Activated naive CD8-positive, alpha-beta T cell treated with anti-CD3 and anti-CD28 coated beads for 36 hours (primary cell): ENCODE results near the gene CRYL1. TPM values are rescaled to one million over a fixed set of nuclear protein-coding genes. Genes with fewer than 3 reads are reported as not detected.
"Not testable (repeated sequence)": the region's sequence is repeated elsewhere in the genome, so short reads cannot be mapped to it uniquely, and the experiment has no call there.

Experiments used
- DNase-seq: peaks from one replicate; pipeline ENCODE4 v3.0.0; 2021
- H3K27ac Mint-ChIP-seq: one replicate; pipeline ENCODE4 v1.8.0; 2022; ENCODE audit warnings: mild to moderate bottlenecking, moderate library complexity, mixed read lengths
- H3K27me3 Mint-ChIP-seq: one replicate; pipeline ENCODE4 v1.8.0; 2022; ENCODE audit warnings: mild to moderate bottlenecking, mixed read lengths
- H3K36me3 Mint-ChIP-seq: one replicate; pipeline ENCODE4 v1.8.0; 2021; ENCODE audit warnings: mild to moderate bottlenecking, mixed read lengths
- H3K4me1 Mint-ChIP-seq: one replicate; pipeline ENCODE4 v1.8.0; 2021; ENCODE audit warnings: mixed read lengths
- H3K4me3 Mint-ChIP-seq: one replicate; pipeline ENCODE4 v1.8.0; 2022; ENCODE audit warnings: mild to moderate bottlenecking, moderate library complexity, mixed read lengths
- H3K9me3 Mint-ChIP-seq: one replicate; pipeline ENCODE4 v1.8.0; 2022; ENCODE audit warnings: mixed read lengths
- total RNA-seq, 2 experiments: library from RNA; stranded (reverse); gene quantifications; one replicate each; pipeline ENCODE4 v1.2.3, GENCODE V29; 2021

The CRYL1 gene
- total RNA-seq, 2 experiments from 2014 or later: 5.0 to 5.2 TPM

- H3K27ac Mint-ChIP-seq: no peak overlapping the region
- H3K4me3 Mint-ChIP-seq: no peak overlapping the region
- DNase-seq: no peak
- no peaks in the 10 kb centered on the region for H3K27me3 Mint-ChIP-seq
- H3K9me3 Mint-ChIP-seq: no peaks in the 10 kb centered on the region
- H3K4me1 Mint-ChIP-seq: no peaks in the 10 kb centered on the region
- peaks cover 2% of the 10 kb centered on the region for H3K36me3 Mint-ChIP-seq
Observed at GRCh38 chr13:20435616-20436368, 89.9 kb downstream of the CRYL1 start.

GRCh38 chr13:20434210-20434609 lies 91.4 kb downstream of the CRYL1 start:
- H3K27ac Mint-ChIP-seq, H3K4me1 Mint-ChIP-seq, H3K36me3 Mint-ChIP-seq, H3K4me3 Mint-ChIP-seq, H3K9me3 Mint-ChIP-seq, DNase-seq, H3K27me3 Mint-ChIP-seq: not testable (repeated sequence)

- DNase-seq: no peak
- no peak overlapping the region for H3K27ac Mint-ChIP-seq
- peaks cover 15% of the 10 kb centered on the region for H3K36me3 Mint-ChIP-seq
- no peak overlapping the region for H3K4me3 Mint-ChIP-seq
- H3K27me3 Mint-ChIP-seq: no peaks in the 10 kb centered on the region
- H3K4me1 Mint-ChIP-seq: peaks cover 24% of the 10 kb centered on the region
- H3K9me3 Mint-ChIP-seq: no peaks in the 10 kb centered on the region
Observed at GRCh38 chr13:20431687-20432384, 93.8 kb downstream of the CRYL1 start.

- peaks cover 21% of the 10 kb centered on the region for H3K36me3 Mint-ChIP-seq
- no peak overlapping the region for H3K27ac Mint-ChIP-seq
- H3K4me1 Mint-ChIP-seq: peaks cover 29% of the 10 kb centered on the region
- no peaks in the 10 kb centered on the region for H3K27me3 Mint-ChIP-seq
- H3K9me3 Mint-ChIP-seq: no peaks in the 10 kb centered on the region
- no peak overlapping the region for H3K4me3 Mint-ChIP-seq
- no peak for DNase-seq
Observed at GRCh38 chr13:20431080-20431479, 94.6 kb downstream of the CRYL1 start.

- Mint-ChIP-seq H3K4me1 (peaks cover 35% of the 10 kb centered on the region), H3K36me3 (peaks cover 21% of the 10 kb centered on the region), H3K9me3 (no peaks in the 10 kb centered on the region), H3K27me3 (no peaks in the 10 kb centered on the region), H3K27ac (no peak overlapping the region), H3K4me3 (no peak overlapping the region)
- no peak for DNase-seq
Observed at GRCh38 chr13:20430296-20430695, 95.4 kb downstream of the CRYL1 start.

GRCh38 chr13:20429682-20430081 lies 96.0 kb downstream of the CRYL1 start:
- no peak for DNase-seq
- no peak overlapping the region for H3K4me3 Mint-ChIP-seq
- no peaks in the 10 kb centered on the region for H3K27me3 Mint-ChIP-seq
- H3K36me3 Mint-ChIP-seq: peaks cover 21% of the 10 kb centered on the region
- H3K4me1 Mint-ChIP-seq: peaks cover 37% of the 10 kb centered on the region
- H3K27ac Mint-ChIP-seq: no peak overlapping the region
- H3K9me3 Mint-ChIP-seq: no peaks in the 10 kb centered on the region

GRCh38 chr13:20428666-20429644 lies 96.7 kb downstream of the CRYL1 start:
- H3K27ac Mint-ChIP-seq: peak overlapping the region; percentile 29
- no peak overlapping the region for H3K4me3 Mint-ChIP-seq
- H3K27me3 Mint-ChIP-seq: no peaks in the 10 kb centered on the region
- DNase-seq: no peak
- H3K9me3 Mint-ChIP-seq: no peaks in the 10 kb centered on the region
- peaks cover 37% of the 10 kb centered on the region for H3K4me1 Mint-ChIP-seq
- peaks cover 23% of the 10 kb centered on the region for H3K36me3 Mint-ChIP-seq

GRCh38 chr13:20426766-20427448 lies 98.8 kb downstream of the CRYL1 start:
- Mint-ChIP-seq H3K4me1 (peaks cover 43% of the 10 kb centered on the region), H3K27ac (peak overlapping the region; percentile 60), H3K36me3 (peaks cover 26% of the 10 kb centered on the region), H3K27me3 (no peaks in the 10 kb centered on the region), H3K4me3 (no peak overlapping the region), H3K9me3 (no peaks in the 10 kb centered on the region)
- DNase-seq: no peak

GRCh38 chr13:20425819-20426219 lies 99.8 kb downstream of the CRYL1 start:
- Mint-ChIP-seq H3K4me1 (peaks cover 50% of the 10 kb centered on the region), H3K9me3 (no peaks in the 10 kb centered on the region), H3K27ac (no peak overlapping the region), H3K27me3 (no peaks in the 10 kb centered on the region), H3K4me3 (no peak overlapping the region), H3K36me3 (peaks cover 27% of the 10 kb centered on the region)
- DNase-seq: no peak

- Mint-ChIP-seq H3K9me3 (peaks cover 3% of the 10 kb centered on the region), H3K27me3 (no peaks in the 10 kb centered on the region), H3K4me3 (no peak overlapping the region), H3K36me3 (peaks cover 28% of the 10 kb centered on the region), H3K27ac (no peak overlapping the region), H3K4me1 (peaks cover 53% of the 10 kb centered on the region)
- DNase-seq: no peak
Observed at GRCh38 chr13:20424949-20425348, 100.7 kb downstream of the CRYL1 start.

- peaks cover 3% of the 10 kb centered on the region for H3K9me3 Mint-ChIP-seq
- H3K27ac Mint-ChIP-seq: no peak overlapping the region
- H3K27me3 Mint-ChIP-seq: no peaks in the 10 kb centered on the region
- peaks cover 28% of the 10 kb centered on the region for H3K36me3 Mint-ChIP-seq
- H3K4me1 Mint-ChIP-seq: peaks cover 57% of the 10 kb centered on the region
- no peak overlapping the region for H3K4me3 Mint-ChIP-seq
- DNase-seq: no peak
Observed at GRCh38 chr13:20424559-20424852, 101.2 kb downstream of the CRYL1 start.

- peaks cover 58% of the 10 kb centered on the region for H3K4me1 Mint-ChIP-seq
- no peak overlapping the region for H3K27ac Mint-ChIP-seq
- H3K27me3 Mint-ChIP-seq: no peaks in the 10 kb centered on the region
- H3K4me3 Mint-ChIP-seq: no peak overlapping the region
- no peak for DNase-seq
- peaks cover 39% of the 10 kb centered on the region for H3K36me3 Mint-ChIP-seq
- H3K9me3 Mint-ChIP-seq: peaks cover 10% of the 10 kb centered on the region
Observed at GRCh38 chr13:20422362-20422761, 103.3 kb downstream of the CRYL1 start.

- Mint-ChIP-seq H3K36me3 (peaks cover 38% of the 10 kb centered on the region), H3K9me3 (peaks cover 10% of the 10 kb centered on the region), H3K27ac (peak overlapping the region; percentile 27), H3K27me3 (no peaks in the 10 kb centered on the region), H3K4me3 (no peak overlapping the region), H3K4me1 (peaks cover 47% of the 10 kb centered on the region)
- DNase-seq: no peak
Observed at GRCh38 chr13:20420938-20421337, 104.7 kb downstream of the CRYL1 start.

GRCh38 chr13:20418953-20419352 lies 106.7 kb downstream of the CRYL1 start:
- peaks cover 40% of the 10 kb centered on the region for H3K36me3 Mint-ChIP-seq
- H3K4me1 Mint-ChIP-seq: peaks cover 39% of the 10 kb centered on the region
- H3K4me3 Mint-ChIP-seq: no peak overlapping the region
- H3K27ac Mint-ChIP-seq: peak overlapping the region; percentile 91
- no peaks in the 10 kb centered on the region for H3K27me3 Mint-ChIP-seq
- no peak for DNase-seq
- H3K9me3 Mint-ChIP-seq: peaks cover 12% of the 10 kb centered on the region
